ENCODE results near the gene CDKN1C. TPM values are rescaled to one million over a fixed set of nuclear protein-coding genes. Genes with fewer than 3 reads are reported as not detected.

CDKN1C gene
- total RNA-seq, 1 experiment from 2014 or later: 18.7 TPM

Small RNA genes within 50 kb of the gene (small RNA-seq; reads per million reads assigned to genes)
- gene AC013791.1: 0 reads per million in 2 experiments

Other genes with a start within 250 kb of the CDKN1C start
- gene KCNQ1OT1, start 185.8 kb downstream of the CDKN1C start, total RNA-seq (2014; rRNA removed; shearing (Covaris generic)): 0.48 and 0.56 TPM in 2 replicates
- 11.1 and 13.1 TPM in 2 replicates for gene PHLDA2, start 43.6 kb upstream of the CDKN1C start, total RNA-seq (2014; rRNA removed; shearing (Covaris generic))
- 203 and 212 TPM in 2 replicates for gene NAP1L4, start 106.6 kb upstream of the CDKN1C start, total RNA-seq (2014; rRNA removed; shearing (Covaris generic))
- gene CARS1, start 171.6 kb upstream of the CDKN1C start, total RNA-seq (2014; rRNA removed; shearing (Covaris generic)): 103 and 109 TPM in 2 replicates

Data from SK-MEL-5 (cell line).